Panc1 (cell line): ENCODE measurements around the gene PTGFRN.

Experiments
- POLR2AphosphoS5 ChIP-seq: IDR thresholded peaks from 2 replicates; pipeline ENCODE4 v1.6.1; 2012; ENCODE audit warnings: mild to moderate bottlenecking, low read depth, low read length, moderate library complexity
- TF ChIP-seq, protein P1 (sequence below): fragments of 450-650 bp; IDR thresholded peaks from 2 replicates; pipeline ENCODE4 v1.5.1; 2017; ENCODE audit warnings: mild to moderate bottlenecking

DNA sequence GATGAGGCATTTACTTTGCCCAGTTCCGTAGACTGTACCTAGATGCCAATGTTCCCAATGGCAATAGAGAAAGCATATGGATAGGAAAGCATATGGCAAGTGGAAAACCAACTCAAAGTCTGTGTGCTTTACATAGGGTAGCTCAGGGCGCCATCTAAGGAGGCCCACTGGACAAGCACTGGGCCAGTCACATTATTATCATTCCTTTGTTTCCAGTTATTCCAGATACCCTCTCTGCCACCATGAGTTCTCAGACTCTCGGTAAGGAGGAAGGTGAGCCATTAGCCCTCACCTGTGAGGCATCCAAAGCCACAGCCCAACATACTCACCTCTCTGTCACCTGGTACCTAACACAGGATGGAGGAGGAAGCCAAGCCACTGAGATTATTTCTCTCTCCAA, 101.6 kb downstream of the PTGFRN start:
- TF ChIP-seq, protein P1, sequence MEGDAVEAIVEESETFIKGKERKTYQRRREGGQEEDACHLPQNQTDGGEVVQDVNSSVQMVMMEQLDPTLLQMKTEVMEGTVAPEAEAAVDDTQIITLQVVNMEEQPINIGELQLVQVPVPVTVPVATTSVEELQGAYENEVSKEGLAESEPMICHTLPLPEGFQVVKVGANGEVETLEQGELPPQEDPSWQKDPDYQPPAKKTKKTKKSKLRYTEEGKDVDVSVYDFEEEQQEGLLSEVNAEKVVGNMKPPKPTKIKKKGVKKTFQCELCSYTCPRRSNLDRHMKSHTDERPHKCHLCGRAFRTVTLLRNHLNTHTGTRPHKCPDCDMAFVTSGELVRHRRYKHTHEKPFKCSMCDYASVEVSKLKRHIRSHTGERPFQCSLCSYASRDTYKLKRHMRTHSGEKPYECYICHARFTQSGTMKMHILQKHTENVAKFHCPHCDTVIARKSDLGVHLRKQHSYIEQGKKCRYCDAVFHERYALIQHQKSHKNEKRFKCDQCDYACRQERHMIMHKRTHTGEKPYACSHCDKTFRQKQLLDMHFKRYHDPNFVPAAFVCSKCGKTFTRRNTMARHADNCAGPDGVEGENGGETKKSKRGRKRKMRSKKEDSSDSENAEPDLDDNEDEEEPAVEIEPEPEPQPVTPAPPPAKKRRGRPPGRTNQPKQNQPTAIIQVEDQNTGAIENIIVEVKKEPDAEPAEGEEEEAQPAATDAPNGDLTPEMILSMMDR = no peak
- TF ChIP-seq POLR2AphosphoS5 = no peak
